Measurements from ENCODE around the gene ITM2B. TPM values are rescaled to one million over a fixed set of nuclear protein-coding genes. Genes with fewer than 3 reads are reported as not detected.

ITM2B gene
- total and polyA plus RNA-seq, 2 experiments from 2014 or later = 295 to 690 TPM

GRCh38 chr13:48297131-48297786, 64.3 kb downstream of the ITM2B start:
- H3K27ac ChIP-seq = no peak overlapping the region
- 51 to 57% methylated on average over 4 of the region's 4 CpGs for WGBS, 2 experiments (ENCODE audit: low coverage in 1 of 2, low lambda C conversion rate in 2 of 2, missing lambda C conversion rate in 2 of 2)

DNA sequence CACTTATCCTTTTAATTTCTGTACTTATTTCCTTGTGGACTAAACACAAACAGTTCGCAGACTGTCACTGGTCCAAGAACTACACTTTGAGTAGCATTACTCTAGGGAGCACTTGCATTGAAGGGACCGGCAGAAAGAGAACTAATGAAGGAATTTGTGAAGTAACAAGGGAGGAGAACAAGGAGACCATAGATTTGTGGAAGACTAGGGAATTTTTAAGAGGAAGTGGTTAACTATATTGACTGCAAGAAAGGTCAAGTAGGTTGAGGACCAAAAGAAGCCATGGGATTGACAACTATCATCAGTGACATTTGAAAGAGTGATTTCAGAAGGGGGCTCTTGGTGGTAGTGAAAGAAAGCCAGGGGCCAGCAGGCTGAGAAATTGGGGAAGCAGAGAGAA, 66.6 kb downstream of the ITM2B start:
- no peaks in the 10 kb centered on the region for H4K20me1 ChIP-seq (ENCODE audit: insufficient read depth)
- DNase-seq = no peak
- no peak overlapping the region for H3K27ac ChIP-seq
- in situ Hi-C loops (cut with MboI) = no loop called here
- peaks cover 9% of the 10 kb centered on the region for H3K79me2 ChIP-seq (ENCODE audit: insufficient read depth)
- 0 out of 2 replicates have a peak, but pooled peaks cover 4% of the 10 kb centered on the region for H3K4me1 ChIP-seq (ENCODE audit: insufficient read depth)
- TF ChIP-seq EZH2 (IDR thresholded peaks at IDR 0.05; ENCODE audit: insufficient read depth, poor library complexity, severe bottlenecking) = no peak
- TF ChIP-seq EZH2phosphoT487 (IDR thresholded peaks at IDR 0.05; ENCODE audit: insufficient read depth, low read depth) = no peak
- no peak overlapping the region for H3K9ac ChIP-seq
- no peaks in the 10 kb centered on the region for H3K9me2 ChIP-seq (ENCODE audit: insufficient read depth)
- no peak overlapping the region for H3K4me2 ChIP-seq (ENCODE audit: unreplicated experiment)
- no peaks in the 10 kb centered on the region for H3K9me3 ChIP-seq (ENCODE audit: low read depth)
- 93 to 98% methylated on average over 2 of the region's 2 CpGs for WGBS, 2 experiments (ENCODE audit: low coverage in 1 of 2, low lambda C conversion rate in 2 of 2, missing lambda C conversion rate in 2 of 2)
- no peaks in the 10 kb centered on the region for H3K36me3 ChIP-seq (ENCODE audit: low read depth)
- H3F3A ChIP-seq (ENCODE audit: insufficient read depth) = peaks cover 9% of the 10 kb centered on the region
- no peak overlapping the region for H3K4me3 ChIP-seq
- no peak overlapping the region for H2AFZ ChIP-seq
- no peaks in the 10 kb centered on the region for H3K27me3 ChIP-seq (replicated peaks; ENCODE audit: insufficient read depth)

More at GRCh38 chr13:48297131-48297786, 64.3 kb downstream of the ITM2B start:
- no peak overlapping the region for H3K4me3 ChIP-seq
- H3K4me1 ChIP-seq (ENCODE audit: insufficient read depth) = no peaks in the 10 kb centered on the region
- no peak overlapping the region for H3K4me2 ChIP-seq (ENCODE audit: unreplicated experiment)
- H3K36me3 ChIP-seq (ENCODE audit: low read depth) = no peaks in the 10 kb centered on the region
- no peaks in the 10 kb centered on the region for H4K20me1 ChIP-seq (ENCODE audit: insufficient read depth)
- no peaks in the 10 kb centered on the region for H3K9me2 ChIP-seq (ENCODE audit: insufficient read depth)
- H3K27me3 ChIP-seq (replicated peaks; ENCODE audit: insufficient read depth) = no peaks in the 10 kb centered on the region
- in situ Hi-C loops (cut with MboI) = no loop called here
- no peaks in the 10 kb centered on the region for H3K9me3 ChIP-seq (ENCODE audit: low read depth)
- TF ChIP-seq EZH2phosphoT487 (IDR thresholded peaks at IDR 0.05; ENCODE audit: insufficient read depth, low read depth) (no peak), EZH2 (IDR thresholded peaks at IDR 0.05; ENCODE audit: insufficient read depth, poor library complexity, severe bottlenecking) (no peak)
- no peak overlapping the region for H2AFZ ChIP-seq
- no peak overlapping the region for H3K9ac ChIP-seq
- no peak for DNase-seq
- H3K79me2 ChIP-seq (ENCODE audit: insufficient read depth) = no peaks in the 10 kb centered on the region
- peaks cover 2% of the 10 kb centered on the region for H3F3A ChIP-seq (ENCODE audit: insufficient read depth)

DNA sequence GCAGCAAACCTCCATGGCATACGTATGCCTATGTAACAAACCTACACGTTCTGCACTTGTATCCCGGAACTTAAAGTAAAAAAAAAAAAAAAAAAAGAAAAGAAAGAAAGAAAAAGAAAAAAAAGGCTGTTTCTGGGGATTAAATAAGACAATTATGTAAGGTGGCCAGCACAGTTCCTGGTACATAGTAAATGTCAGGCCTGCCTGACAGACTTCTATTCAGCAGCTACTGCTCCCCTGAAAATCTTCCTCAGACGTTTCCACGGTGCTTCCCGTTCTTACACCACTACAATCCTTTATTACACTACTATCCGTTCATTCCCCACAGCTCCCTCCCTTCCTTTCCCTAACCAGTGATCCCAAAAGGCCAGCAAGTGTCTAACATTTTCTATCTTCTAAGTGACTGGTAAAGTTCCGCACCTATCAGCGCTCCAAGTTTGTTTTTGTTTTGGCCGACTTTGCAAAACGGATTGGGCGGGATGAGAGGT, 69.9 kb downstream of the ITM2B start:
- peaks cover 21% of the 10 kb centered on the region for H3K4me1 ChIP-seq (ENCODE audit: insufficient read depth)

GRCh38 chr13:48303359-48304142, 70.5 kb downstream of the ITM2B start, which contains the start of gene RB1:
RB1 (plus strand) TSS chr13:48303751; CDS start chr13:48303913, 162 bp downstream.
- peaks cover 21% of the 10 kb centered on the region for H3K4me1 ChIP-seq (ENCODE audit: insufficient read depth)
- peak within 1 kb of the TSS; percentile 98 for H3K9ac ChIP-seq
- H2AFZ ChIP-seq = peak within 1 kb of the TSS; percentile 90
- peaks cover 8% of the 10 kb centered on the region for H3K36me3 ChIP-seq (ENCODE audit: low read depth)
- peak; percentile 98 for DNase-seq
- peaks cover 49% of the 10 kb centered on the region for H3K79me2 ChIP-seq (ENCODE audit: insufficient read depth)
- no peaks in the 10 kb centered on the region for H4K20me1 ChIP-seq (ENCODE audit: insufficient read depth)
- H3K9me3 ChIP-seq (ENCODE audit: low read depth) = no peaks in the 10 kb centered on the region
- in situ Hi-C loops (cut with MboI) = no loop called here
- peak within 1 kb of the TSS; percentile 98 for H3K27ac ChIP-seq
- H3K27me3 ChIP-seq (replicated peaks; ENCODE audit: insufficient read depth) = no peaks in the 10 kb centered on the region
- peak within 1 kb of the TSS; percentile 82 for H3K4me3 ChIP-seq
- WGBS, 2 experiments (ENCODE audit: low coverage in 1 of 2, low lambda C conversion rate in 2 of 2, missing lambda C conversion rate in 2 of 2) = 1% methylated on average over 67 to 71 of the region's 96 CpGs
- H3K4me2 ChIP-seq (ENCODE audit: unreplicated experiment) = peak within 1 kb of the TSS; percentile 85
- TF ChIP-seq EZH2 (IDR thresholded peaks at IDR 0.05; ENCODE audit: insufficient read depth, poor library complexity, severe bottlenecking) (no peak), EZH2phosphoT487 (IDR thresholded peaks at IDR 0.05; ENCODE audit: insufficient read depth, low read depth) (no peak)
- H3F3A ChIP-seq (ENCODE audit: insufficient read depth) = peaks cover 13% of the 10 kb centered on the region
- H3K9me2 ChIP-seq (ENCODE audit: insufficient read depth) = no peaks in the 10 kb centered on the region

More for the DNA sequence above, 69.9 kb downstream of the ITM2B start:
- peak overlapping the region; percentile 90 for H2AFZ ChIP-seq
- H3K79me2 ChIP-seq (ENCODE audit: insufficient read depth) = peaks cover 42% of the 10 kb centered on the region
- peak overlapping the region; percentile 85 for H3K4me2 ChIP-seq (ENCODE audit: unreplicated experiment)
- H4K20me1 ChIP-seq (ENCODE audit: insufficient read depth) = no peaks in the 10 kb centered on the region
- H3K9me3 ChIP-seq (ENCODE audit: low read depth) = no peaks in the 10 kb centered on the region
- H3K9me2 ChIP-seq (ENCODE audit: insufficient read depth) = no peaks in the 10 kb centered on the region
- TF ChIP-seq EZH2phosphoT487 (IDR thresholded peaks at IDR 0.05; ENCODE audit: insufficient read depth, low read depth) (no peak), EZH2 (IDR thresholded peaks at IDR 0.05; ENCODE audit: insufficient read depth, poor library complexity, severe bottlenecking) (no peak)
- peak overlapping the region; percentile 82 for H3K4me3 ChIP-seq
- H3K27me3 ChIP-seq (replicated peaks; ENCODE audit: insufficient read depth) = no peaks in the 10 kb centered on the region
- peaks cover 13% of the 10 kb centered on the region for H3F3A ChIP-seq (ENCODE audit: insufficient read depth)
- 8 to 9% methylated on average over 12 of the region's 12 CpGs for WGBS, 2 experiments (ENCODE audit: low coverage in 1 of 2, low lambda C conversion rate in 2 of 2, missing lambda C conversion rate in 2 of 2)
- in situ Hi-C loops (cut with MboI) = no loop called here
- no peak for DNase-seq
- H3K27ac ChIP-seq = peak overlapping the region; percentile 98
- H3K36me3 ChIP-seq (ENCODE audit: low read depth) = peaks cover 1% of the 10 kb centered on the region; the same call in 1 of the 2 replicates
- H3K9ac ChIP-seq = peak overlapping the region; percentile 98
